Epithelial cell of esophagus (primary cell): ENCODE data around the gene ATOSB.
A peak's percentile ranks its signal among the peaks of the same experiment; 100 is the strongest.

Source experiments
- DNase-seq: peaks from one replicate; pipeline ENCODE4 v3.0.0; 2010; ENCODE audit warnings: low read depth
- H3K4me3 ChIP-seq: 2 replicates; pipeline ENCODE4 v1.5.1; 2011; ENCODE audit warnings: mild to moderate bottlenecking, low read length, control low read depth
- TF ChIP-seq, protein P1 (sequence below): IDR thresholded peaks from 2 replicates; pipeline ENCODE4 v1.5.1; 2011; ENCODE audit warnings: low read depth, mild to moderate bottlenecking, low read length, control low read depth, inconsistent platforms; ENCODE audit not compliant: insufficient read depth; ENCODE audit errors: missing control alignments

ATOSB gene

DNA sequence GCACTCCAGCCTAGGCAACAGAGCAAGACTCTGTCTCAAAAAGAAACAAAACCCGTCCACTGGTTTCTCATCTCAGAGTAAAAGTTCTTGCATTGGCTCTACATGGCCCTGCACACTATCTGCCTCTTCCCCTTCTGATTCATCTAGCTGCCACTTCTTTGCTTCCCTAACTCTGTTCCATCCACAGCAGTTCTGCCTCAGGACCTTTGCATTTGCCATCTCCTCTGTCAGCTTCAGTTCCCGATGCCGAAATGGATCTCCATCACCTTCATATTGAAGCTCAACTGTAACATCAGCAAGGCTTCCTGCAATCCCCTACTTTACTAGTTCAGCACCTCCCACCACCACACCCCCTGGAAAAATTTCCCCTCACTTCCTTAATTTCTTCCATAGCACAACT is 18.1 kb downstream of the ATOSB start:
- DNase-seq, result no peak
- no peak overlapping the region for H3K4me3 ChIP-seq
- TF ChIP-seq, protein P1, sequence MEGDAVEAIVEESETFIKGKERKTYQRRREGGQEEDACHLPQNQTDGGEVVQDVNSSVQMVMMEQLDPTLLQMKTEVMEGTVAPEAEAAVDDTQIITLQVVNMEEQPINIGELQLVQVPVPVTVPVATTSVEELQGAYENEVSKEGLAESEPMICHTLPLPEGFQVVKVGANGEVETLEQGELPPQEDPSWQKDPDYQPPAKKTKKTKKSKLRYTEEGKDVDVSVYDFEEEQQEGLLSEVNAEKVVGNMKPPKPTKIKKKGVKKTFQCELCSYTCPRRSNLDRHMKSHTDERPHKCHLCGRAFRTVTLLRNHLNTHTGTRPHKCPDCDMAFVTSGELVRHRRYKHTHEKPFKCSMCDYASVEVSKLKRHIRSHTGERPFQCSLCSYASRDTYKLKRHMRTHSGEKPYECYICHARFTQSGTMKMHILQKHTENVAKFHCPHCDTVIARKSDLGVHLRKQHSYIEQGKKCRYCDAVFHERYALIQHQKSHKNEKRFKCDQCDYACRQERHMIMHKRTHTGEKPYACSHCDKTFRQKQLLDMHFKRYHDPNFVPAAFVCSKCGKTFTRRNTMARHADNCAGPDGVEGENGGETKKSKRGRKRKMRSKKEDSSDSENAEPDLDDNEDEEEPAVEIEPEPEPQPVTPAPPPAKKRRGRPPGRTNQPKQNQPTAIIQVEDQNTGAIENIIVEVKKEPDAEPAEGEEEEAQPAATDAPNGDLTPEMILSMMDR, result no peak

DNA sequence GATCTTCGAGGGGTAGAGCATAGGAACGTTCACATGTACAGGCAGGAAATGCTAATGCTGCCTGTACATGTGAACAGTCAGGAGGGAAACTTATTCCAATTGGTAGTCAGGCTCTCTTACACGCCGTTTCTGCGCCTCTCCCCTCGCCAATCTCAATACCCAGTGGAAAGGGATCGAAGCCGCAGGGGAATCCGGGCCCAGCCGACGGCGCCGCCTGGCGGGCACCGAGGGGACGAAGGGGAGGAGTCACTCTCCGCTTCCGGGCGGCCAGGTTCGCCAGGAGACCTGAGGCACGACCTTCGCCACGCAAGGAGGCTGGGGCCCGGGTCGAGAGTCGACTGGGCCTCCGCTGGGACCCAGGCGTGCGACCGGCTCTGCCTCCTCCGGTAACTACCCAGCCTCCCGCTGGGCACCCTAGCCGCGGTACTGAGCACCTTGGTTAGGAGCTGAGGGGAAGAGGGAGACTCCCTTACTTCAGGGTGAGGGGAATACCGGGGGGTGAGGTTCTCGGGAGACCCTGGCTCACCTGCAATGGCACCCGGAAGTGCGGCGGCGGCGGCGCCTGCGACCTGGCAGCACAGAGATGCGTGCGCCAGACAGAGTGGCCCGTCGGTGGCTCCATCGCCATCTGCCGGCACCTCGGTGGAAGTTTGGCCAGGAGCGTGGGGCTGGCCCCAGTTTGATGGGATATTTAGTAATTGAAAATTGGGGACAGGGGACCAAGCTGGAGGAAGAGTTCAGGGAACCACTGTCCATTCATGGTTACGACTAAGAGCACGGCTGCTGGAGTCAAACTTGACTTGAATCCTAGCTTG is 19.4 kb downstream of the ATOSB start, which contains the start of gene PIGO:
TSS of gene PIGO (minus strand) at position 557 of the 815 bp plus-strand sequence. CDS start 1,026 bp downstream, outside the sequence.
- TF ChIP-seq, protein P1, result peak; percentile 85
- DNase-seq, result peak; percentile 91
- peak within 1 kb of the TSS; percentile 94 for H3K4me3 ChIP-seq

DNA sequence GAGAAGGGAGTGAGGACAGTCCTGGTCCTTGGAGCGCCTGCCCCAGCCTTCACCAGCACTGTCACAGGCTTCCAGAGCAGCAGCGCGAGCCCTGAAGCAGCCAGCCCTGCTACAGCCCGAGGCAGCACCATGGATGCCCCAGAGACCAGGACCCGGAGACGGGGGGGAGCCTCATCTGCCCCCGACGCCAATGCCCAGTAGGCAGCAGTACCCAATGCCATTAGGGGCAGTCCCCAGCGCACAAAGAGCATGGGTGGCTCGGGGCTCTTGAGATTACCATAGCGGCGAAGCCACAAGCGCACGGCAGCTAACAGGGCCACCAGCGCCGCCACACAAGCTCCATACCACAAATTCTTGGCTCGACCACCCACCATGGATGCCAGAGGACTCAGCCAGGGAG is 24.1 kb downstream of the ATOSB start:
- DNase-seq, result no peak
- TF ChIP-seq, protein P1, result no peak
- H3K4me3 ChIP-seq, result no peak overlapping the region

DNA sequence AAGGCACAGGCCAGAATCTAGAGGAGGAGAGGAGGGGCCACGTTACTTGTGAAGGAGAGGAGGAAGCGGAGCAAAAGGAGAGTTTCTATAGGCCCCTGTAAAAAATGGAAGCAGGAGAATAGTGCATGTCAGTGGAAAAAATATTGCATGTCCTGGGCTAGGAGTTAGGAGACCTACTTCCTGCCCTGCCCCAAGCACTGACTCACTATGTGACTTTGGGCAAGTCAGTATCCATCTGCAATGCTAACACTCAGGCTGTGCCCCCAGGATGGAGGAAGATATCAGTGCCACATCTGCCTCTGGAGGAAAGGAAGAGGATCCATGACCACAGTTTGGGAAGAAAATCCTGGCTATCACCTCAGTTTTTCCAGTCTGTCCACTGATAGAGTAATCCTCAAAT is 26.2 kb downstream of the ATOSB start:
- TF ChIP-seq, protein P1, result no peak
- DNase-seq, result no peak

DNA sequence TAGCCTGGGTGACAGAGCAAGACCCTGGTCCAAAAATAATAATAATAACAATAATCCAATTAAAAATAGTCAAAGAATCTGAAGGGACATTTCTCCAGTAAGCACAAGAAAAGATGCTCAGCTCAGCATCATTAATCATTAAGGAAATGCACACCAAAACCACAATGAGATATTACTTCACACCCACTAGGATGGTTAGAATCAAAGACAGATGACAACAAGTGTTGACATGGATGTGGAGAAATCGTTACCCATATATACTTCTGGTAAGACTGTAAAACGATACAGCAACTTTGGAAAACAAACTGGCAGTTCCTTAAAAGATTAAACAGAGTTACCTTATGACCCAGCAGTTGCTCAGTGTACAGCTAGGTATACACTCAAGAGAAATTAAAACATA is 30.6 kb downstream of the ATOSB start:
- H3K4me3 ChIP-seq, result no peak overlapping the region
- TF ChIP-seq, protein P1, result no peak
- DNase-seq, result no peak

More for the DNA sequence above, 26.2 kb downstream of the ATOSB start:
- no peak overlapping the region for H3K4me3 ChIP-seq

DNA sequence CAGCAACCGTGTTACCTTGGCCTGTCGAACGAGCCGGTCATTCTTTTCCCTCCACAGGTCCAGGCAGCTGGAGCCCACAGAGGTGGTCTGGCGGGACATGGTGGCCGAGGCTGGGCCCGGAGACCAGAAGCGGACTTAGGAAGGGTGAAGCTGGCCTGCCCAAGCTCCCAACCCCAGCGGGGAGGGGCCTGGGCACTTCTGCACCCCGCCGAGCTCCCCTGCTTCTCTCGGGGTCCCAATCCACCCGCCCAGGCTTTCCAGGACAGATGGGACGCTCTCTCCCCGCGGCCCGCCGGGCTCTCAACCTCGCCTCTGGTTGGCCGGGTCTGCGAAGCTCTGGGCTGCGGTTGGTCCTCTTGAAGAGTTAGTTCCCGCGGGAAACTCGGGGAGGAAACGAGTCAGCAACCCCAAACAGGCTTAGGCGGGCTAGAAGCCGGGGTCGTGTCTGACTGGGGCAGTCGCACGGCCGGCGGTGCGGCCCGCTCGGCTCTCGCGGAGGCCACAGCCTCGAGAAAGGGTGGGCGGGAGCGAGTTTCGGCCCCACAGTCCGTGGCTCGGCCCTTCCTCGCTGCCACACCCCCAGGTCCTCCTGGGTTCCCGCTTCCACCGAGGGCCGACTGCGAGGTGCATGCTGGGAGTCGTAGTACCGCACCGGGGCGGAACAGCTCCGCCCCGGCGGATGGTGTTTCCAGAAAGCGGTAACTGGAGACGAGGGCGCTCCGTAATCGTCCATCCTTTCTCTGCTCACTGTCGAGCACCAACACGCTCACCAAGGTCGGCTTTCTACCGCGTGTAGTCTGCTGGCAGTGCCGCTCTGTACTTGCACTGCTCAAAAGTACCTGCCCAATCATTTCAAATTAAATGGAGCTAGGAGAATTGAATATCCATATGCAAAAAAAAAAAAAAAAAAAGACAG is 36.0 kb downstream of the ATOSB start, which contains the start of gene FANCG:
TSS of gene FANCG (minus strand) at position 517 of the 916 bp plus-strand sequence. CDS start at position 99, 418 bp downstream.
- TF ChIP-seq, protein P1, result no peak
- DNase-seq, result peak; percentile 95
- peak within 1 kb of the TSS; percentile 83 for H3K4me3 ChIP-seq
